NCI-H345 treated with DMSO at 0.1 percent for 48 hours (cell line): ENCODE results near the gene LUC7L3.
"Not testable (repeated sequence)": the region's sequence is repeated elsewhere in the genome, so short reads cannot be mapped to it uniquely, and the experiment has no call there.

Source experiments
- DNase-seq: peaks from one replicate; lab custom pipeline; 2025; ENCODE audit not compliant: unreplicated experiment; lab: John Stamatoyannopoulos, UW

LUC7L3 gene

DNA sequence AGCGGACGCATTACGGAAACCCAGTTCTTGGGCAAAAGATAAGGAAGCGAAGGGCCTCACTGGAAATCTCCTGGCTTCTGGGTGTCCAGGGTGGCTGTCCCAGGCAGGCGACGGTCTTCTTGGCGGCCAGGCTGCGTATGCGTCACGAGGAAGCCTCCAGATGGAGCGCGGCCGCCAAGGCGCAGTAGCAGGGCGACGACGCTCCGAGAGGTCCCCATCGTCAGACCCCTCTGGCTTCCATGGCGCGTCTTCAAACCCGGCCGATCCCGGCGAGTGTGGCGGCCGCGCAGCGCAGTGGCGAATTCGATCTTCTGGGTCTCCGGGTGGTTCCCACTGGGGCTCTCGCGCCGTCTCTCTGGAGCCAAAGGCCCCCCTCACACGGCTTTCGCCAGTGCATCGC, 61.8 kb downstream of the LUC7L3 start:
- no peak for DNase-seq

DNA sequence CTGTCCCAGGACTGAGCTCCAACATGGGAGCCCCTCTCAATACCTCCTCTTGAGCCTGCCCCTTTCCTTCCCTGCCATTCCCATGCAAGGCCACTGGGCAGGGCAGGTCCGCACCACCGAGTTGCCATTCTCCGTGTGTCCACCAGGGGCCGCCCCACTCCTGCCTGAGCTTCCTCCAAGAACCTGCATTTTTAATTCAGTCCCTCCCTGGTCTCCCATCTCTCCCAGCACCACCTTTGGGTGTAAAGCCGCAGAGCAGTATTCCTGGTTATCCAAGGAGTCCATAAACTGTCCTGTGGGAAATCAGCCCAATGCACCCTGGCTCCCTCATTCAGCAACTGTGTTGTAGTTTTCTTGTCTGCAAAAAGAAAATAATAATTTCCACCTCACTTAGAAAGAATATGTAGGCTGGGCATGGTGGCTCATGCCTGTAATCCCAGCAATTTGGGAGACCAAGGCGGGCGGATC, 63.8 kb downstream of the LUC7L3 start:
- peak; percentile 67 for DNase-seq

DNA sequence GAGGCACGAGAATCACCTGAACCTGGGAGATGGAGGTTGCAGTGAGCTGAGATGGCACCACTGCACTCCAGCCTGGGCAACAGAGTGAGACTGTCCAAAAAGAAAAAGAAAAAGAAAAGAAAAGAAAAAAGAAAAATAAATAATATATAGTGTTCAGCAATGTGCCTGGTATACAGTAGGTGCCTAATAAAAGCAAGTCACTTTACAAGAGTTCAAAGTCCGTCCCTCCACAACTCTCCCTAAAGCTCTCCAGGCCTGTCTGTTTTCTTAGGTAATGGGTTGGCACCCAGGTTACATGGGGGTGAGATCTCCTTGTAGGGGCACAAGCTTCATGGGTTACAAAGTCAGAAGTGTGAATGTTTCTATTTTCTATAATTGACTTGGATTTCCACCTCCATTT, 64.5 kb downstream of the LUC7L3 start:
- no peak for DNase-seq

DNA sequence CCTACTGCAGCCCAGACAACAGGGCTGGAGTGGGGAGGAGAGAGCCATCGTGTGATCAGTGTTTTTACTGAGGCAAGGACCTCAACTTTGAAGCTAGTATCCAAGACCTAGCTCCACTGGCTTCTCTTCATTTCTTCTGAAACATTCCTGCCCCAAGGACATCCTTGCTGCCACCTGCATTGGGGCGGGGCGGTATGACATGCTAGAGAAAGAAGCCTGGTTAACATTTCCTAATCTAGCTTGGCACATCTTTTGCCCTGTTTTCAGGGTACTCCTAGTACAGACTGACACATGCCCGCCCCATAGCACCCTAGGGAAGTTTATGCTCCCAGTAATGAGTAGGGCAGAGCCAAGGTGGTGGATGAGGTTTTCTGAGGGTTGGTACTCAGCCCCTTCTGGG, 65.7 kb downstream of the LUC7L3 start:
- no peak for DNase-seq

DNA sequence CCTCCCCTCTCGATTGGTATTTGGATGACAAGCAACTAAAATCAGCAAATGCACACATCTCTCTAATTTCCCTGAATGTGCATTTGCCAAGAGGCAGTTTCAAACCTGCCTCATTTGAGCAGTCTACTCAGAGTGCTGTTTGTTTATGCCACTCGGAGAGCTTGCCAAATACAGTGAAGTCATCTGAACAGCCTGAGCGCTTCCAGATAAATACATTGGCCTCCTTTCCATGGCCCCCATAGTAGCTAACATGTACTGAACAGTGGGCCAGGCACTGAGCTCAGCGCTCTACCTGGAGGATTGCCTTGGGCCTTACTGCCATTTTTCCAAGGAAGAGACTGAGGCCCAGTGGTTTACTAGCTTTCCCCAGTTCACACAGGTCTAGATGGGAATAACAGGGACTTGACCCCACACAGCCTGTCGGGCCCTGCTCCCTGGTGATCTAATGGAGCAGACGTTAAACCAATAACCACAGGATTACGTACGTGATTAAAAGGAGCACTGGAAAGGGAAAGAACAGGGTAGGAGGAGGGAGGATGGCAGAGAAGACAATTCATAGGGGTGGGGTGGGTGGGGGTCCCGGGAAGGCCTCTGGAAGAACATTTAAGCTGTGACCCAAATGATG, 66.7 kb downstream of the LUC7L3 start:
- no peak for DNase-seq

DNA sequence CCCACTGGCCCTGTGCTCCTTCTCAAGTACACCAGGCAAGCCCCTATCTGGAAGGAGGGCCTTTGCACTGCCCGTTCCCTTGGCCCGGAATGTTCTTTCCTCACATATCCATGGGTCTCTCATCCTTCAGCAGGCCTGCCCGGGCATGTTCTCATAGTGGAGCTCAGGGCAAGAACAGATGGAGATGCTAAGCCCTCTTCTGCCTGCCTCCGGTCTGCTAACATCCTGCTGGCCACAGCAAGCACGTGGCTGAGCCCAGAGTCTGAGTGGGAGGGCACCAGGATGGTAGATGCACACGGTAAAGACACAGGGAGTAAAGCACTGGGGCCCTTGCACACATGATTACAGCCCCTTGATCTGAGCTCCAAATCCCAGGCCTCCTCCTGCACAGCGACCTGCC, 67.7 kb downstream of the LUC7L3 start:
- no peak for DNase-seq

DNA sequence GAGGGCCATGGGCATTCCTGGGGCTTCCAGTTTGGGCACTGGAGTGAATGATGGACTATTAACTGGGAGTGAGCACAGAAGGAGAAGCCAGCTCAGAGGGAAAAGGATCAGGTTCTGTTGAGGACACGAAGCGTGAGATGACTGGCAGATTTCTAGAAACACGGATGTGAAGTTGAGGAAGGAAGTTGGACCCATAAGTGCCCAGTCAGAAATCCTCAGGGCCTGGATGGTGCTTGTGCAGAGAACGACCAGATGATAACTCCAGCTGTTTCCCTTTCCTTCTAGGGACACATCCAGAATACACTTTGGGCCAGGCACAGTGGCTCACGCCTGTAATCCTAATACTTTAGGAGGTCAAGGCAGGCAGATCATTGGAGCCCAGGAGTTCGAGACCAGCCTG, 71.2 kb downstream of the LUC7L3 start:
- no peak for DNase-seq

DNA sequence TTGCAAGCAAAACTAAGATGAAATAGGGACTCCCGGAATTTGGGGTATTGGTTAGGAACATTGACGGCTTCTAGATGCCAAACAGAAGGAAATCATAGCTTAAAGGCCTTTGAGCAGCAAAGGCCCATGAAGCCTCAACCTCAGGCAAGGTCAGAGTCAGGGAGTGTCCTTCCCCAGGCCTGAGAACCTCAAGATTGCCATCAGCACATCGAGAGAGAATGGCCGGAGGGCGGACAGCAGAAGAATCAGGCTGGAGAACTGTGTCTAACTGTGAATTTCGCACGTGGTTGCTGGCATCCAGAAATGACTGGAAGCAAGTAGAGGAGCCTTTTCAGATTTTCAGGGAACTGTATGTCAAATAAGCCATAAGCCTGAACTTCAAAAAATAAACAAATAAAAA, 72.7 kb downstream of the LUC7L3 start:
- no peak for DNase-seq

DNA sequence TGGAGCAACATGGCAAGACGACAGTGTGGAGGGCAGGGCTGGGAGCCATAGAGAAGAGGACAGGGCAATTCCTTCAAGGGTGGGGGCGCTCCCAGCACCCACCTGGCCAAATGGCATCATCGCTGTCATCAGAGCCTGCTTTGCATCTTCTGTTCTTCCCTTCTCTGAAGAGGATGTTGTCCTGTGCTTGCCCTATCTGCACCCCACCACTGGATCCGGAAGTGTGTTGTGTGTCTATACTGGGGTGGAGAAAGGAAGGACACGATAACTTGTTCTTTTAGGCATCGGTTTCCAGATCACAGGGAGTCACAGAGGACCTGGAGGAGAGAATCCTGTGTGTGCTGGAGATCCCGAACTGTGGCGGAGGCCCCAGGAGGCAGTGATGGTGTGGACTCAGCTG, 73.6 kb downstream of the LUC7L3 start:
- no peak for DNase-seq

DNA sequence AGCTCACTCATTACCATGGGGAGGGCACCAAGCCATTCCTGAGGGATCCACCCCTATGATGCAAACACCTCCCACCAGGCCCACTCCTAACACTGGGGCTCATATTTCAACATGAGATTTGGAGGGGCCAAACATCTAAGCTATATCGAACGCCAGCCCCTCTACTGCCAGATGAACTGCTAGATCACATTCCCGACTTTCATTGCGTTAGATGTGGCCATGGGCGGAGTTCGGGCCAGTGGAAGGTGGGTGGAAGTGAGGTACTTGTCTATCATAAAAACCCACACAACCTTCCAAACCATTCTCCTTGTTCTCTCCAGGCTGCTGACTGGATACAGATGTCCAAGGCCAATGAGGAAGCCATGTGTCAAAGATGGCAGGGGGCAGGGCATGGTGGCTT, 75.0 kb downstream of the LUC7L3 start:
- DNase-seq: no peak

DNA sequence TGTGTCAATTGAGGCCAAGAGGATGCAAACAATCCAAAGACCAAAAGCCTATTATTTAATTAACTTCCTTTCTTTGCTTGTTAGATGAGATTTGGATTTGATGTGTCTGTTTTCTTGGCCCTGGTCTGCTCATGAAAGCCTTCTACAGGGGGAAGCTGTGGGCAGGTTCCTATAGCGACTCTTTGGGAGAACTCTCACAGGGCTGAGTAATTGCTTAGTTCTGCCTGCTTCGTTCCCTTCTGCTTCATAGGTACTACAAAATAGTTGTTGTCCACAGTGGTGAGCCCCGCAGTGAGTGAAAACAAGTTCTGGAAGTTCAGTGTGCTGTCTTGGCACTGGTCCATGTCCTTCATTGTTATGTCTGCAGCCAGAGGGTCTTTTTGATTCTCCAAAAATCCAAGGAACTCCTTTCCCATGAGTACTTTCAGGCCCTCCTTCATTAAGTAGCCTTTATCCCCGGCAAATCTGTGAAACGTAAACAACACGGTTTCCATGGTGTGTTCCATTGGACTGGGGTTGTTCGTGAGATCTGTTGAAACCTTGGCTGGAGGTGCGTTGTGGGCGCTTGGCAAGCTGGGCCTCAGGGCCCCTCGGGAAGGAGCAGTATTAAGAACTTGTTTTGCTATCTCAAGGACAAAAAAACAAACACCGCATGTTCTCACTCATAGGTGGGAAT, 77.9 kb downstream of the LUC7L3 start:
- DNase-seq: no peak

DNA sequence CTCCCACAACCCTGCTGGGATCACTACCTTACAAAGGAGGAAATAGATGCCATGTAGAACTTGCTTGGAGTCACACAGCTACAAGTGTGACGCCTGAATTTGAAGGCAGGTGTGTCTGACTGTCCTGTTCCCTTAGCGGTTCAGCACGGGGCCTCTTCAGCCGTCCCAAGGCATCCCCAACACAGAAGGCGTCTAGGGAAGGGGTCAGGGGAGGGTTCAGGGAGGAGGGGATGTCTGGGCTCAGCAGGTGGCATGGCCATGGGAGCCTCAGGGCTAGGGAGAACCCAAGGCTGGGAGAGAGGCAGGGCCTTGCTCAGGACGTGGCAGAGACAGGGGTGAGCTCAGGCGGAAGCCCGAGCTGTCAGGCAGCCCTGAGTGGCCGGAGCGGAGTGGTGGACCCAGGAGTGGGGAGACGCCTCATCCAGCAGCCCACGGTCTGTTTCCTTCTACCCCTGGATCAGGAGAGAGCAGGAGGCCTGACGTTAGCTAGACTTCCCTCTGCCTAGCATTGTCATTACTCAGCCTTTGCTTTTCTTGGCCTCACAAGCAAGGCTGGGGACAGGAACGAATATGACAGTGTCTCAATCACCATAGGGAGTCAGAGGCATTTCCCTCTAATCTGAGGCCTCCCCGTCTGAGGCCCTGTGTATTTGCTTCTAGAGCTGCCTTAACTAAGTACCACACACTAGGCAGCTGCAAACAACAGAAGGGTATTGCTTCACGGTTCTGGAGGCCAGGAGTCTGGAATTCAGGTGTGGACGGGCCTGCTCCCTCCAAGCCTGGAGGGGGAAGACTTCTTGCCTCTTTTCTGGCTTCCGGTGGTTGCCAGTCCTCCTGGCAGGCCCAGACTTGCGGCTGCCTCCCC, 79.3 kb downstream of the LUC7L3 start:
- DNase-seq: no peak

DNA sequence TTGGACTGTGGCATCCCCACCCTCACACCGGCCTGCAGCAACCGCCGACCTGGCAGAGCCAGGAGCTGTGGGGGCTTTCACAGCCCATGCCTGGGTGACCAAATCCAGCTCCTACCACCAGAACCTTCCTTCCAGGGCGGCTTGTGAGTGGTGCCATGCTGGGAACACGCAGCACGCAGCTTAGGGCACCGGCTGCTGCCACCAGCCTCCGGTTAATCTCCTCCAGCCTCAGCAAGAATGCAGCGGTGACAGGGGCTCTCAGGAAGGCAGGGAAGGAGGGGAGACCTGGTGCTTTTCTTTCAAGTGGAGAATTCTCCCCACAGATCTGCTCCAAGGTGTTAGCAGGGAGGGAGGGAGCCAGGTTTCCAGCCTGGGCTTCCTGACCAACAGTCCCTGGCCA, 80.2 kb downstream of the LUC7L3 start:
- DNase-seq: no peak

DNA sequence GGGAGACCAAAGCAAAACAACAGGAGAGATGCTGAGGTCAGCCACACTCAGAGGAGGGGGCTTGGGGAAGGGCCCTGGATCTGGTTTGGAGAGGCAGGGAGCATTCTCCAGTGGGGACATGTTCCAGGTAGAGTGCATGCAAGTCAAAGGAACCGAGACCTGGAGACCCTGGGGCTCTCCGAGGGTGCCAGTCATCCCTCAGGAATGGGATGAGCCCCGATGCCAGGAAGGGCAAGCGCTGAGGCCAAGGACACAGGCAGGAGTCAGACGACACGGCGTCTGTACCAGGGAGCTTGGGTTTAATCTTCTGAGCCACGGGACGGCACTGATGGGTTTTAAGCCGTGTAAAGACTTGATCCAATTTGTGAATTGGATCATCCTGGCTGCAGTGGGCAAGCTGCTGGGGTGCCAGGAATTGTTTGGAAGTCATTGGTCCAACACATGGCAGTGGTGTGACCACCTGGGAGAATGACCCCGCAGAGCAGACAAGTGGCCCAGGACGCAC, 80.8 kb downstream of the LUC7L3 start:
- DNase-seq: no peak

DNA sequence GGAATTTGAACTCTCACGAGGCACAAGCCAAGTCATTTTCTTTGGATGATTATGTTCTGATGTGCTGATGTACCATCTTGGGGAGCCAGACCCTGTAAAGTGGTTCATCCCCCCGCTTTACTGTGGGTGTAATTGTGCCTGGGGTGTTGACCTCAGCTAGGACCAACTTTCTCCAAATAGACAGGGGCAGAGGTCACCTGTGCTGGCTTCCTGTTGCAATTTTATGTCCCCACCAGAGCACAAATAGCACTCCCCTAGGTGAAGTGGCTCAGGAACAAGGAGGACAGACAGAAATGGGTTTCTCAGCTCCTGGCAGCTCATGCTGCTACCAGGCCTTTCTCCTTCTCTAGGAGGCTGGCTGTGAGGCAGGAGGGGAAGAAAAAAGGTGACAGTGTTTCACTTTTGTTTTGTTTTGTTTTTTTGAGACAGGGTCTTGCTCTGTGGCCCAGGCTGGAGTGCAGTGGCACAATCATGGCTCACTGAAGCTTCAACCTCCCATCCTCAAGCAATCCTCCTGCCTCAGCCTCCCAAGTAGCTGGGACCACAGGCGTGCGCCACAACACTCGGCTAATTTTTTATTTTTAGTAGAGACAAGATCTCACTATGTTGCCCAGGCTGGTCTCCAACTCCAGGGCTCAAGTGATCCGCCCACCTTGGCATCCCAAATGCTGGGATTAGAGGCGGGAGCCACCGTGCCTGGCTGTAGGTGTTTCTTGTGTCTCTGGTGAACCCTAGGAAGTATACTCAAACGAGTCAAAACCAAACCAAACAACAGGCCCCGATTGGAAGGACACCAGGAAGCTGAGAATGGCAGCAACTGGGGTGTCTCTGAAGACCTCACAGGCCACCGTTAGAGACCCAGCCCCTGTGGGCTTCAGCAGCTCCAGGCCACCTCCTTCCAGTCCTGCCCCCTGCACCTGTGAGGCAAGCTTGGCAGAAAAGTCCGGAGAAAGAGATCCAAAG, 83.5 kb downstream of the LUC7L3 start:
- no peak for DNase-seq

DNA sequence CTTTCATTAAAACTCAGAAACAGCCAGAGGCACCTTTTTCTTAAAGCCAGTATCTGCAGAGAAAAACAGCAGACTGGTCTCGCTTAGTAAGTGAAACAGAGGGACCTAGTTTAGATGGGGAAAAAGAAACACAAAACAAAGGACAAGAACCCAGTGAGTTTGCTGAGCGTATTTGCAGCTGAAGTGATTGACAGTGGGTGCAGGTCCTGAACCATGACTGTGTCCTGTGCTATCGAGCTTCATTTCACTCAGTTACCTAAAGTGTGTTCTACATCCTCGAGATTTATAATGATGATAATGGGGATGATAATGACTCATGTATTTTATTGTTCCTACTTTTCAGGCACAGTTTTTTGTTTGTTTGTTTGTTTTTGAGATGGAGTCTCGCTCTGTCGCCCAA, 84.3 kb downstream of the LUC7L3 start:
- DNase-seq: no peak

DNA sequence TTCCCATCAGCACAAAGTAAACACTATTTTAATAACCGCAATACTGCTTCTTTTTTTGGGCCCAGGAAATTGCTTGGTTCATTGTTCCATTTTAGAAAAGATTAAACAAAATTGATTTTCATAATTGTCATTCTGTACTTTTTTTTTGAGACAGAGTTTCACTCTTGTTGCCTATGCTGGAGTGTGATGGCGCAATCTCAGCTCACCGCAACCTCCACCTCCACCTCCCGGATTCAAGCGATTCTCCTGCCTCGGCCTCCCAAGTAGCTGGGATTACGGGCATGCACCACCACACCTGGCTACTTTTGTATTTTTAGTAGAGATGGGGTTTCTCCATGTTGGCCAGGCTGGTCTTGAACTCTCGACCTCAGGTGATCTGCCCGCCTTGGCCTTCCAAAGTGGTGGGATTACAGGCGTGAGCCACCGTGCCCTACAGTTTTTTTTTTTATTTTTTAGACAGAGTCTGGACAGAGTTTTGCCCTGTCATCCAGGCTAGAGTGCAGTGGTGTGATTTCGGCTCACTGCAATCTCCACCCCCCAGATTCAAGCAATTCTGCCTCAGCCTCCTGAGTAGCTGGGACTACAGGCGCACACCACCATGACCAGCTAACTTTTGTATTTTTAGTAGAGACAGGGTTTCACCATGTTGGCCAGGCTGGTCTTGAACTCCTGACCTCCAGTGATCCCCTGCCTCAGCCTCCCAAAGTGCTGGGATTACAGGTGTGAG, 85.5 kb downstream of the LUC7L3 start:
- DNase-seq: not testable (repeated sequence)

DNA sequence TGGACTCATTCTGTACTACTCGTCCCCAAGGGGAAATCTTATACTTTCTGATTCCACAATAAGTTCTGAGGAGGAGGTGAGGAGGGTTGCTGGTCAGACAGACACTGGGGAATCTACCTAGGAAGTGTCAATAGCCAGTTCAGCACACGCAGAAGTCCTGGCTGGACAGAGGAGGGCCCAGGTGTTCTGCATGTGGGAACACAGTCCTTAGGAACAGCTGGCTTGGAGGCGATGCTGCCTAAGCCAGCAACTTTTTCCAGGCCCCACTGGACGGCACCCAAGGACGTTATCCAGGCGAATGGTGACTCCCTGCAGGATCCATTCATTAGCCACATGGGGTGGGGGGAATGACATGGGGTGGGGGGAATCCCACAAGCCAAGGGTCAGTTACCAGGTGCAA, 86.1 kb downstream of the LUC7L3 start:
- no peak for DNase-seq
